ENCODE data around the gene RPL13A. TPM values are rescaled to one million over a fixed set of nuclear protein-coding genes. Genes with fewer than 3 reads are reported as not detected.

Gene RPL13A
- total RNA-seq, 2 donors from 2014 or later = 2,414 to 3,956 TPM

DNA sequence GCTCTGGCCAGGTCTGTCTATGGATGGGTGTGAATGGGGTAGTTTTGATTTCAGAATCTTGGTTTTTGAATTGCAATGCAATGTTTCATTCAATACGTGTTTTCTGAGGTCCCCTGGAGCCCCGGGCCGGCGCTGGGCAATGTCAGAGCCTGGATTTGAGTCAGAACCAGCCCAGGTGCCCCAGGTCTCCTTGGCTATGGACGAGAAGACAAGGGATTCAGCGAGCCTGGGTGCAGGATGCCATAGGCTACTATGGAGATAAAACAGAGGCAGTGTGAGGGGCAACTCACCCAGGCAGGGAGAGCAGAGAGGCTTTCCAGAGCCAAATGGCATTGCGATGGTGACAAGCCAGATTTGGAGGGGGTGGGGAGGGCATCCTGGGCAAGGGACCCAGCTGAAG is 1.2 kb upstream of the RPL13A start:
- TF ChIP-seq POLR2A (IDR thresholded peaks at IDR 0.05) = no peak
- TF ChIP-seq POLR2AphosphoS5 (IDR thresholded peaks at IDR 0.05) = no peak
- TF ChIP-seq, protein P1, sequence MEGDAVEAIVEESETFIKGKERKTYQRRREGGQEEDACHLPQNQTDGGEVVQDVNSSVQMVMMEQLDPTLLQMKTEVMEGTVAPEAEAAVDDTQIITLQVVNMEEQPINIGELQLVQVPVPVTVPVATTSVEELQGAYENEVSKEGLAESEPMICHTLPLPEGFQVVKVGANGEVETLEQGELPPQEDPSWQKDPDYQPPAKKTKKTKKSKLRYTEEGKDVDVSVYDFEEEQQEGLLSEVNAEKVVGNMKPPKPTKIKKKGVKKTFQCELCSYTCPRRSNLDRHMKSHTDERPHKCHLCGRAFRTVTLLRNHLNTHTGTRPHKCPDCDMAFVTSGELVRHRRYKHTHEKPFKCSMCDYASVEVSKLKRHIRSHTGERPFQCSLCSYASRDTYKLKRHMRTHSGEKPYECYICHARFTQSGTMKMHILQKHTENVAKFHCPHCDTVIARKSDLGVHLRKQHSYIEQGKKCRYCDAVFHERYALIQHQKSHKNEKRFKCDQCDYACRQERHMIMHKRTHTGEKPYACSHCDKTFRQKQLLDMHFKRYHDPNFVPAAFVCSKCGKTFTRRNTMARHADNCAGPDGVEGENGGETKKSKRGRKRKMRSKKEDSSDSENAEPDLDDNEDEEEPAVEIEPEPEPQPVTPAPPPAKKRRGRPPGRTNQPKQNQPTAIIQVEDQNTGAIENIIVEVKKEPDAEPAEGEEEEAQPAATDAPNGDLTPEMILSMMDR (IDR thresholded peaks at IDR 0.05) = no peak
- WGBS = 93% methylated on average over 7 of the region's 7 CpGs
- Histone ChIP-seq H3K9me3 (no peaks in the 10 kb centered on the region), H3K27me3 (replicated peaks; ENCODE audit: insufficient read depth) (no peaks in the 10 kb centered on the region), H3K4me1 (replicated peaks) (peaks cover 17% of the 10 kb centered on the region), H3K27ac (no peak overlapping the region), H3K36me3 (peaks cover 14 to 15% of the 10 kb centered on the region in 2 donors), H3K4me3 (no peak overlapping the region)
- DNase-seq (ENCODE audit: low spot score) = no peak
- intact Hi-C loops (cut with DNase I) = no loop called here

DNA sequence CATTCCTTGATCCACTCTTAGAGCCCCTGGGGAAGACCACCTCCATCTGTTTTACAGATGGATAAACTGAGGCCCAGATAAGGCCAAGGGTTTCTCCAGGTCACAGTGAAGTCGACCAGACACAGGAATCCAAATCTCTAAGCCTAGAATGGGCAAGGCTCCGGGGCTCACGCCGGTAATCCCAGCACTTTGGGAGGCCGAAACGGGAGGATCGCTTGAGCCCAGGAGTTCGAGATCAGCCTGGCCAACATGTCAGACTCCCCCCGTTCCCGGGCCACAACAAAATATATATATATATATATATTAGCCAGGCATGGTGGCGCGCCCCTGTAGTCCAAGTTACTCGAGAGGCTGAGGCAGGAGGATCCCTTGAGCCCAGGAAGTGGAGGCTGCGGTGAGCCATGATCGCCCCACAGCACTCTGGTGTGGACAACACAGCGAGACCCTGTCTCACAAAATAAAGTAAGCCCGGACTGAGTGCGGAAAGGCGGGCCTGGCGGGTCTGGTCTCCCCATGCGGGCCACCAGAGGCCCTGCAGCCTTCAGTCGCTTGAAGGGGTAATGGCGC is 615 bp upstream of the RPL13A start:
- 65% methylated on average over 23 of the region's 23 CpGs for WGBS
- intact Hi-C loops (cut with DNase I) = loop anchor here (1.0 kb wide), 1 partner anchor 10 kb away; the partner anchor contains the start of gene RPS11
- Histone ChIP-seq H3K4me3 (no peak overlapping the region), H3K9me3 (no peaks in the 10 kb centered on the region), H3K36me3 (peaks cover 19 to 20% of the 10 kb centered on the region in 2 donors), H3K27ac (peak overlapping the region; percentile 78 to 80), H3K4me1 (replicated peaks) (peaks cover 17% of the 10 kb centered on the region), H3K27me3 (replicated peaks; ENCODE audit: insufficient read depth) (no peaks in the 10 kb centered on the region)
- TF ChIP-seq POLR2AphosphoS5 (IDR thresholded peaks at IDR 0.05) (no peak), POLR2A (IDR thresholded peaks at IDR 0.05) (no peak)
- TF ChIP-seq, protein P1 (IDR thresholded peaks at IDR 0.05) = no peak
- no peak for DNase-seq (ENCODE audit: low spot score)

DNA sequence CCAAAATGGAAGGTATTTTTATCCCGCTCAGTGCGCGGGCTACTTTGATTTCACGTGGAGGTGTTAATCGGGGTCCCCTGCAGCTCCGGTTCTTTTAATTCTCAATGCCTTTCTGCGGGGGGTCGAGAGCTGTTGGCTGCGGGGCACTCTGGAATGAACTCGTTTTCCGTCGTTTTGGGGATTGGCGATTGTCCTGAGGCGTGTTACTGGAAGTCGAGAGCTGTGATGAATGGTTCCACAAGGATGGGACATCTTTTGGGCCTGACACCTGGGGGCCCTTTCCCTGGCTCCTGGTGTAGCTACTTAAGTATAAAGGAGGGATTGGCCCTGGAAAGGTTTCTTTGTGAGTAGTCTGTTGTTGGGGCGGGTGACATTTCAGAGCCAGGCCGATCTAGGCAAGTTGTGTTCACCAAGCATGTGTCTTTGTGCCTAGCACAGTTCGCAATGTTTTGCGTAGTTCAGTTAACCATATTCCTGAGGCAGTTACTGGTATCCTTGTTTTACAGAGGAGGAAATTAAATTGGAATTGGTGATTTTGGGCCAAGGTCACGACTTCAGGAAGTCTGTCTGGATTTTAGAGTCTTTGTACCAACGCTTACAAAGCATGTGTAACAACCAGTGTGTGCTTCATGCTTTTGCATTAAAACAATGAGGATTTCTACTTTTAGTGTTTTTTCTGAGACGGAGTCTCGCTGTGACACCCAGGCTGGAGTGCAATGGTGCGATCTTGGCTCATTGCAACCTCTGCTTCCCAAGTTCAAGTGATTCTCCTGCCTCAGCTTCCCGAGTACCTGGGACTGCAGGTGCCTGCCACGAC is 846 bp downstream of the RPL13A start:
- no peak for TF ChIP-seq POLR2A (IDR thresholded peaks at IDR 0.05)
- under 1% methylated on average over 26 of the region's 26 CpGs for WGBS
- Histone ChIP-seq H3K9me3 (no peaks in the 10 kb centered on the region), H3K4me3 (peak overlapping the region; percentile 80 to 98), H3K4me1 (replicated peaks) (peaks cover 17% of the 10 kb centered on the region), H3K36me3 (peaks cover 23 to 26% of the 10 kb centered on the region in 2 donors), H3K27me3 (replicated peaks; ENCODE audit: insufficient read depth) (no peaks in the 10 kb centered on the region), H3K27ac (peak overlapping the region; percentile 84 to 88)
- intact Hi-C loops (cut with DNase I) = no loop called here
- no peak for DNase-seq (ENCODE audit: low spot score)

DNA sequence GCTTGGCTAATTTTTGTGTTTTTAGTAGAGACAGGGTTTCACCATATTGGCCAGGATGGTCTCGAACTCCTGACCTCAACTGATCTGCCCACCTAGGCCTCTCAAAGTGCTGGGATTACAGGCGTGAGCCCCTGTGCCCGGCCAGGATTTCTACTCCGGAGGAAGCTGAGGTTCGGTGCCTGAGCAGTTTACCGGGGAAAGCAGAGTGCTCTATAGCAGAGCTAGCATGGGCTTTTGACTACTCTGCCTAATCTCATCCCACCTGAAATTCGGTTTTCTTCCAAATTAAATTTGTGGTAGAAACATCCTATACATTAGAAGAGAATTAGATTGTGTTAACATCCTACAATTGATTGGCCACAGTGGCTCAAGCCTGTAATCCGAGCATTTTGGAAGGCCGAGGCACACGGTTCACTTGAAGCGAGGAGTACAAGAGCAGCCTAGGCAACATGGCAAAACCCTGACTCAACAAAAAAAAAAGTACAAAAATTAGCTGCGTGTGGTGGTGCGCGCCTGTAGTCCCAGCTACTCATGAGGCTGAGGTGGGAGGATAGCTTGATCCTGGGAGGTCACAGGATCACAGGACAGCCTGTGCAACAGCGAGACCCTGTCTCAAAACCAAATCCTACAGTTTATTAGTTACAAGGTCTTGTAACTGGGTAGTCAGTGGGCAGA is 1.6 kb downstream of the RPL13A start:
- Histone ChIP-seq H3K4me1 (replicated peaks) (peaks cover 17% of the 10 kb centered on the region), H3K27ac (peak overlapping the region; percentile 84 to 88), H3K4me3 (peak overlapping the region; percentile 80 to 98), H3K9me3 (no peaks in the 10 kb centered on the region), H3K36me3 (peaks cover 23 to 26% of the 10 kb centered on the region in 2 donors), H3K27me3 (replicated peaks; ENCODE audit: insufficient read depth) (no peaks in the 10 kb centered on the region)
- WGBS = 20% methylated on average over 15 of the region's 15 CpGs
- intact Hi-C loops (cut with DNase I) = no loop called here
- no peak for DNase-seq (ENCODE audit: low spot score)
- TF ChIP-seq POLR2A (IDR thresholded peaks at IDR 0.05) = no peak
- no peak for TF ChIP-seq POLR2AphosphoS5 (IDR thresholded peaks at IDR 0.05)
- TF ChIP-seq, protein P1 (IDR thresholded peaks at IDR 0.05) = no peak

DNA sequence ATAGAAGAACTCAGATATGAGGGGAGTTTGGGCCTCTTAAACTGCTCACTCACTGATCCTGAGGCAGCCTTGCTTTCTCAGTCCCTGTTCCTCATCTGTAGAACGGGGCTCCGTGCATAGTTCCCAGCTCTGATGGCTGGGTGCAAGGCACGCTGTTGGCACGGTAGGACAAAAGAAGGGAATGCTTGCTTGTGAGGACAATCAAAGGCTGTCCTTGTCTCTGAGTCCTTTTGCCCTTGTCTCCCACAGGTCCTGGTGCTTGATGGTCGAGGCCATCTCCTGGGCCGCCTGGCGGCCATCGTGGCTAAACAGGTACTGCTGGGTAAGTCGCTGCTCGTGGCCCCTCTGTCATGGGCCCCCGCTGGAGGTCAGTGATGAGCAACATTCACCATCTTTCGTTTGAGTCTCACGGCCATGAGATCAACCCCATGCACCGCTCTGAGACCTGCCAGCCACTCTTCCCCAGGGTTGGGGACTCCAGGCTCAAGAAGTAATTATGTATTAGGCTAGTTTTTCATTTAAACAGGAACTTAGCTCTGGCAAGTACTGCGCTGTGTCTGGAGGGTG is 2.3 kb downstream of the RPL13A start:
- H3K27me3 ChIP-seq (replicated peaks; ENCODE audit: insufficient read depth) = no peaks in the 10 kb centered on the region
- 54% methylated on average over 15 of the region's 15 CpGs for WGBS
- peaks cover 23 to 26% of the 10 kb centered on the region in 2 donors for H3K36me3 ChIP-seq
- intact Hi-C loops (cut with DNase I) = no loop called here
- peak overlapping the region; percentile 84 to 88 for H3K27ac ChIP-seq
- H3K4me1 ChIP-seq (replicated peaks) = peaks cover 17% of the 10 kb centered on the region
- DNase-seq (ENCODE audit: low spot score) = no peak
- H3K9me3 ChIP-seq = no peaks in the 10 kb centered on the region
- TF ChIP-seq POLR2AphosphoS5 (IDR thresholded peaks at IDR 0.05) = no peak
- TF ChIP-seq POLR2A (IDR thresholded peaks at IDR 0.05) = no peak
- TF ChIP-seq, protein P1 (IDR thresholded peaks at IDR 0.05) = no peak
- H3K4me3 ChIP-seq = peak overlapping the region; percentile 80 to 98

All from prostate gland (tissue), 2 donors.